Spinal cord (tissue), 10 donors: Measurements from ENCODE around the gene CHRNB4. TPM values are rescaled to one million over a fixed set of nuclear protein-coding genes. Genes with fewer than 3 reads are reported as not detected.

Source experiments
- DNase-seq, 6 donors: peaks; one replicate each; pipeline versions ENCODE4 v3.0.0 to v3.0.0-alpha.2; 2013 to 2015; ENCODE audit warnings: low spot score in 6 of 6, low read depth in 4 of 6
- H3K27ac ChIP-seq: one replicate; pipeline ENCODE4 v1.5.1; 2013; ENCODE audit warnings: low read depth, low read length, control low read depth
- H3K27me3 ChIP-seq: one replicate; pipeline ENCODE4 v1.6.1; 2013; ENCODE audit warnings: low read length; ENCODE audit not compliant: control insufficient read depth, insufficient read depth
- H3K36me3 ChIP-seq: one replicate; pipeline ENCODE4 v1.6.1; 2013; ENCODE audit warnings: low read length; ENCODE audit not compliant: control insufficient read depth, insufficient read depth
- H3K4me1 ChIP-seq: one replicate; pipeline ENCODE4 v1.6.1; 2013; ENCODE audit warnings: low read length; ENCODE audit not compliant: control insufficient read depth, insufficient read depth
- H3K4me3 ChIP-seq: one replicate; pipeline ENCODE4 v1.5.1; 2013; ENCODE audit warnings: low read depth, low read length, control low read depth
- H3K9me3 ChIP-seq: one replicate; pipeline ENCODE4 v1.6.1; 2013; ENCODE audit warnings: low read length; ENCODE audit not compliant: control insufficient read depth, insufficient read depth
- WGBS: methylation state at CpG from one replicate; pipeline ENCODE4 v1.1.5; 2013; ENCODE audit warnings: missing lambda C conversion rate; ENCODE audit not compliant: insufficient coverage; 5-methylcytosine and 5-hydroxymethylcytosine counted together
- polyA plus RNA-seq, 2 donors: library from polyadenylated mRNA; unstranded; fragments of 120-200 nt; gene quantifications; one replicate each; pipeline ENCODE4 v1.2.1, GENCODE V29; 2013; ENCODE audit not compliant: insufficient read length in 2 of 2
- total RNA-seq, 2 donors: library from RNA; depleted of rRNA in 1 of 2; stranded (reverse); fragments of 120-200 nt in 1 of 2; fragments of >200 nt in 1 of 2; gene quantifications; one replicate each; pipeline versions ENCODE4 v1.2.3 to v1.2.4, GENCODE V29; 2013 to 2014
- donor health status: healthy.

CHRNB4 gene
- total and polyA plus RNA-seq, 4 donors, result 0.33 to 3.3 (median 2.1) TPM

- no peak overlapping the region for H3K4me3 ChIP-seq
- no peak for DNase-seq
- no peaks in the 10 kb centered on the region for H3K36me3 ChIP-seq
- WGBS, result 42% methylated on average over 3 of the region's 6 CpGs
- H3K27ac ChIP-seq, result no peak overlapping the region
- peaks cover 12% of the 10 kb centered on the region for H3K27me3 ChIP-seq
- no peaks in the 10 kb centered on the region for H3K9me3 ChIP-seq
- H3K4me1 ChIP-seq, result peaks cover 3% of the 10 kb centered on the region
These were observed 14.5 kb downstream of the CHRNB4 start for GRCh38 chr15:78626381-78626995.

GRCh38 chr15:78625606-78626280, 15.3 kb downstream of the CHRNB4 start:
- no peaks in the 10 kb centered on the region for H3K9me3 ChIP-seq
- peaks cover 7% of the 10 kb centered on the region for H3K4me1 ChIP-seq
- DNase-seq, result peak in 1 of 6 donors; percentile 61
- no peak overlapping the region for H3K4me3 ChIP-seq
- no peaks in the 10 kb centered on the region for H3K36me3 ChIP-seq
- 65% methylated on average over 12 of the region's 12 CpGs for WGBS
- no peak overlapping the region for H3K27ac ChIP-seq
- peaks cover 19% of the 10 kb centered on the region for H3K27me3 ChIP-seq

- Histone ChIP-seq H3K27me3 (peaks cover 26% of the 10 kb centered on the region), H3K9me3 (no peaks in the 10 kb centered on the region), H3K36me3 (no peaks in the 10 kb centered on the region), H3K4me3 (no peak overlapping the region), H3K27ac (no peak overlapping the region), H3K4me1 (peaks cover 10% of the 10 kb centered on the region)
- DNase-seq, result no peak
- WGBS, result 89% methylated on average over 10 of the region's 17 CpGs
These were observed 16.1 kb downstream of the CHRNB4 start for GRCh38 chr15:78624651-78625590.

GRCh38 chr15:78623786-78624497, 17.1 kb downstream of the CHRNB4 start:
- DNase-seq, result no peak
- Histone ChIP-seq H3K27ac (no peak overlapping the region), H3K36me3 (no peaks in the 10 kb centered on the region), H3K9me3 (no peaks in the 10 kb centered on the region), H3K4me3 (no peak overlapping the region), H3K4me1 (peaks cover 20% of the 10 kb centered on the region), H3K27me3 (peaks cover 35% of the 10 kb centered on the region)
- WGBS, result 96% methylated on average over 6 of the region's 7 CpGs

- 77% methylated on average over 8 of the region's 10 CpGs for WGBS
- Histone ChIP-seq H3K9me3 (no peaks in the 10 kb centered on the region), H3K4me1 (peaks cover 17% of the 10 kb centered on the region), H3K27ac (no peak overlapping the region), H3K36me3 (peaks cover 2% of the 10 kb centered on the region), H3K27me3 (peaks cover 37% of the 10 kb centered on the region), H3K4me3 (no peak overlapping the region)
- no peak for DNase-seq
These were observed 19.1 kb downstream of the CHRNB4 start for GRCh38 chr15:78621810-78622402.

GRCh38 chr15:78620527-78621421, 20.2 kb downstream of the CHRNB4 start, which contains the start of gene CHRNA3:
Gene CHRNA3, minus strand, starts transcription at chr15:78620996. Its CDS starts 202 bp downstream, at chr15:78620794.
- peak in 2 of 6 donors; percentile 40 to 62 for DNase-seq
- peaks cover 37% of the 10 kb centered on the region for H3K27me3 ChIP-seq
- peak within 1 kb of the TSS; percentile 21 for H3K4me3 ChIP-seq
- no peak within 1 kb of the TSS for H3K27ac ChIP-seq
- H3K9me3 ChIP-seq, result no peaks in the 10 kb centered on the region
- WGBS, result 2% methylated on average over 99 of the region's 102 CpGs
- peaks cover 17% of the 10 kb centered on the region for H3K4me1 ChIP-seq
- peaks cover 2% of the 10 kb centered on the region for H3K36me3 ChIP-seq

GRCh38 chr15:78620021-78620526, 20.9 kb downstream of the CHRNB4 start:
- Histone ChIP-seq H3K4me3 (peak overlapping the region; percentile 21), H3K36me3 (peaks cover 4% of the 10 kb centered on the region), H3K4me1 (peaks cover 17% of the 10 kb centered on the region), H3K9me3 (no peaks in the 10 kb centered on the region), H3K27me3 (peaks cover 37% of the 10 kb centered on the region), H3K27ac (no peak overlapping the region)
- under 1% methylated on average over 28 of the region's 41 CpGs for WGBS
- DNase-seq, result peak in 2 of 6 donors; percentile 45 to 67
